Subcutaneous adipose tissue (tissue), 4 donors: ENCODE results near the gene ACSS3. TPM values are rescaled to one million over a fixed set of nuclear protein-coding genes. Genes with fewer than 3 reads are reported as not detected.

ENCODE experiments used
- CTCF ChIP-seq: fragments of 450-650 bp; IDR thresholded peaks from one replicate; pipeline ENCODE4 v1.5.1; 2016; ENCODE audit warnings: low read depth, mild to moderate bottlenecking, control low read depth, antibody characterized with exemption, moderate library complexity
- total RNA-seq, 4 donors: library from RNA; depleted of rRNA; stranded (reverse); fragments of >200 nt; gene quantifications; one replicate each; pipeline ENCODE4 v1.1.0, GENCODE V29; 2016

ACSS3 gene
- total RNA-seq, 4 donors from 2014 or later = 92.1 to 169 (median 134) TPM

- no peak for TF ChIP-seq CTCF
These were observed 572 bp upstream of the ACSS3 start for GRCh38 chr12:81077329-81077685.

GRCh38 chr12:81078469-81079196 is 754 bp downstream of the ACSS3 start:
- no peak for TF ChIP-seq CTCF

GRCh38 chr12:81079280-81080076 is 1.6 kb downstream of the ACSS3 start:
- TF ChIP-seq CTCF = no peak

GRCh38 chr12:81080431-81080983 is 2.6 kb downstream of the ACSS3 start:
- TF ChIP-seq CTCF = no peak

- TF ChIP-seq CTCF = no peak
These were observed 3.8 kb downstream of the ACSS3 start for GRCh38 chr12:81081726-81082125.

- TF ChIP-seq CTCF = no peak
These were observed 5.1 kb downstream of the ACSS3 start for GRCh38 chr12:81083018-81083417.

GRCh38 chr12:81083906-81084513 is 6.1 kb downstream of the ACSS3 start:
- TF ChIP-seq CTCF = no peak
